ENCODE data around the gene CLDN4. TPM values are rescaled to one million over a fixed set of nuclear protein-coding genes. Genes with fewer than 3 reads are reported as not detected.

The CLDN4 gene
- polyA plus RNA-seq, 1 of the 3 experiments (the other 2 are of a cell fraction), result 5.9 TPM

GRCh38 chr7:73838642-73839041 lies 7.8 kb downstream of the CLDN4 start:
- Histone ChIP-seq H3K36me3 (replicated peaks in 1 of 2; ENCODE audit: control insufficient read depth in 1 of 2, insufficient read depth in 2 of 2, low read length in 1 of 2) (no peaks in the 10 kb centered on the region), H2AFZ (ENCODE audit: low read depth) (no peak overlapping the region), H3K9ac (no peak overlapping the region), H4K20me1 (ENCODE audit: insufficient read depth) (no peaks in the 10 kb centered on the region), H3K79me2 (ENCODE audit: insufficient read depth) (peaks cover 4% of the 10 kb centered on the region; the same call in 1 of the 2 replicates), H3K9me3 (no peaks in the 10 kb centered on the region), H3F3A (replicated peaks; ENCODE audit: insufficient read depth) (peaks cover 9% of the 10 kb centered on the region), H3K27me3 (ENCODE audit: insufficient read depth) (no peaks in the 10 kb centered on the region), H3K4me2 (no peak overlapping the region), H3K9me2 (no peaks in the 10 kb centered on the region), H3K4me3 (ENCODE audit: low read depth in 2 of 2, low read length in 1 of 2) (no peak overlapping the region), H3K27ac (ENCODE audit: low read depth in 2 of 2, low read length in 1 of 2) (no peak overlapping the region), H3K4me1 (ENCODE audit: control insufficient read depth in 1 of 2, insufficient read depth in 2 of 2, low read depth in 1 of 2, low read length in 1 of 2) (peaks cover 0 to 8% of the 10 kb centered on the region in 2 experiments; a peak in 1 of 4 replicates)
- ChIA-PET CTCF (interaction anchor here (5.3 to 11.5 kb wide), 2 partner anchors 11 to 17 kb away, joined by 44 to 80 read pairs; no protein-coding TSS in a partner anchor), POLR2A (no interaction called here)
- TF ChIP-seq USF1 (IDR thresholded peaks at IDR 0.05; ENCODE audit: borderline replicate concordance, low read depth), result no peak
- no peak for TF ChIP-seq NFIC (IDR thresholded peaks at IDR 0.05; ENCODE audit: borderline replicate concordance)
- no peak for TF ChIP-seq ELF1 (IDR thresholded peaks at IDR 0.05)
- no peak for TF ChIP-seq CHD2 (IDR thresholded peaks at IDR 0.05; ENCODE audit: low read length, partially characterized antibody)
- no peak for TF ChIP-seq EZH2phosphoT487 (IDR thresholded peaks at IDR 0.05; ENCODE audit: borderline replicate concordance, low read depth)
- TF ChIP-seq NRF1 (IDR thresholded peaks at IDR 0.05; ENCODE audit: low read depth, low read length), result no peak
- no peak for TF ChIP-seq GABPA (IDR thresholded peaks at IDR 0.05; ENCODE audit: low read depth)
- TF ChIP-seq GATA2 (CRISPR knock-in tag; IDR thresholded peaks at IDR 0.05), result no peak
- no peak for TF ChIP-seq YY1 (IDR thresholded peaks at IDR 0.05; ENCODE audit: low read depth)
- TF ChIP-seq MEF2A (IDR thresholded peaks at IDR 0.05; ENCODE audit: borderline replicate concordance, low read depth), result no peak
- no peak for TF ChIP-seq JUND (IDR thresholded peaks at IDR 0.05)
- no peak for TF ChIP-seq RXRA (IDR thresholded peaks at IDR 0.05; ENCODE audit: borderline replicate concordance, low read depth)
- no peak for DNase-seq
- 90% methylated on average over 6 of the region's 6 CpGs for WGBS (ENCODE audit: low lambda C conversion rate)

- no peak overlapping the region for H2AFZ ChIP-seq (ENCODE audit: low read depth)
- no peak overlapping the region for H3K4me3 ChIP-seq (ENCODE audit: low read depth in 2 of 2, low read length in 1 of 2)
- H3K9me3 ChIP-seq, result no peaks in the 10 kb centered on the region
- no peak overlapping the region for H3K9ac ChIP-seq
- peaks cover 4% of the 10 kb centered on the region; the same call in 1 of the 2 replicates for H3K79me2 ChIP-seq (ENCODE audit: insufficient read depth)
- no peak for DNase-seq
- no peaks in the 10 kb centered on the region for H3K9me2 ChIP-seq
- TF ChIP-seq TEAD4 (IDR thresholded peaks at IDR 0.05; ENCODE audit: borderline replicate concordance, insufficient read depth), result no peak
- TF ChIP-seq GABPA (IDR thresholded peaks at IDR 0.05; ENCODE audit: low read depth), result no peak
- no peak for TF ChIP-seq RFX5 (IDR thresholded peaks at IDR 0.05; ENCODE audit: low read length)
- no peak for TF ChIP-seq MAX (IDR thresholded peaks at IDR 0.05; ENCODE audit: low read depth)
- no peak for TF ChIP-seq FOXJ3 (CRISPR knock-in tag; IDR thresholded peaks at IDR 0.05)
- no peak for TF ChIP-seq NFIC (IDR thresholded peaks at IDR 0.05; ENCODE audit: borderline replicate concordance)
- TF ChIP-seq REST (IDR thresholded peaks at IDR 0.05; ENCODE audit: low read depth, low read length), result no peak
- no peaks in the 10 kb centered on the region for H4K20me1 ChIP-seq (ENCODE audit: insufficient read depth)
- CTCF ChIA-PET, result interaction anchor here (1.3 to 11.5 kb wide), 4 partner anchors 12 to 104 kb away, joined by 4 to 80 read pairs (median 24); no protein-coding TSS in a partner anchor
- no peak overlapping the region for H3K27ac ChIP-seq (ENCODE audit: low read depth in 2 of 2, low read length in 1 of 2)
- peaks cover 0 to 8% of the 10 kb centered on the region in 2 experiments; a peak in 1 of 4 replicates for H3K4me1 ChIP-seq (ENCODE audit: control insufficient read depth in 1 of 2, insufficient read depth in 2 of 2, low read depth in 1 of 2, low read length in 1 of 2)
- peaks cover 9% of the 10 kb centered on the region for H3F3A ChIP-seq (replicated peaks; ENCODE audit: insufficient read depth)
- WGBS (ENCODE audit: low lambda C conversion rate), result 95% methylated on average over 6 of the region's 7 CpGs
- POLR2A ChIA-PET, result interaction anchor here (1.3 kb wide), 1 partner anchor 10 kb away, joined by 3 read pairs; no protein-coding TSS in a partner anchor
- H3K4me2 ChIP-seq, result no peak overlapping the region
- H3K27me3 ChIP-seq (ENCODE audit: insufficient read depth), result no peaks in the 10 kb centered on the region
- H3K36me3 ChIP-seq (replicated peaks in 1 of 2; ENCODE audit: control insufficient read depth in 1 of 2, insufficient read depth in 2 of 2, low read length in 1 of 2), result no peaks in the 10 kb centered on the region
Measured at GRCh38 chr7:73839290-73839689, 8.5 kb downstream of the CLDN4 start.
